Measurements from ENCODE around the gene OR1S2.
"Not testable (repeated sequence)": the region's sequence is repeated elsewhere in the genome, so short reads cannot be mapped to it uniquely, and the experiment has no call there.

The OR1S2 gene, protein sequence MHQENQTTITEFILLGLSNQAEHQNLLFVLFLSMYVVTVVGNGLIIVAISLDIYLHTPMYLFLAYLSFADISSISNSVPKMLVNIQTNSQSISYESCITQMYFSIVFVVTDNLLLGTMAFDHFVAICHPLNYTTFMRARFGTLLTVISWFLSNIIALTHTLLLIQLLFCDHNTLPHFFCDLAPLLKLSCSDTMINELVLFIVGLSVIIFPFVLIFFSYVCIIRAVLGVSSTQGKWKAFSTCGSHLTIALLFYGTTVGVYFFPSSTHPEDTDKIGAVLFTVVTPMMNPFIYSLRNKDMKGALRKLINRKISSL

DNA sequence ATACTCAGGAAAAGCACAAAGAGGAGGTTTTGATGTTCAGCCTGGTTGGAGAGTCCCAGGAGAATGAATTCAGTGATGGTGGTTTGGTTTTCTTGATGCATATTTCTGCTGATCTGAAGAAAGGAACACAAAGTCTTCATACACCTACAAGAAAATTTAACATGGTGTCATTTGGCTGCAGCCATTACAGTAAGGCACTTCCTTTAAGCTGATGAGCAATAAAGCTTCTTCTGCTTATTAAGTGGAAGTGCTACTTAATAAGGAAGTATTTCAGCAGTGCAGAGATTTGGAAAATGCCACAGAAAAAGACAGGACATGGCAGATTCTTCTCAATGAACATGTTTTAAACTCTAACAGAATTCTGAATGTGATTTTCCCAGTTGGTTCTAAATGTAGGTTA lies at the start of gene OR1S2:
TSS of gene OR1S2 (minus strand) at position 101 of the 400 bp plus-strand sequence. CDS start at position 101, 0 bp downstream.
- no peak for DNase-seq (ENCODE audit: low read depth, low spot score)

DNA sequence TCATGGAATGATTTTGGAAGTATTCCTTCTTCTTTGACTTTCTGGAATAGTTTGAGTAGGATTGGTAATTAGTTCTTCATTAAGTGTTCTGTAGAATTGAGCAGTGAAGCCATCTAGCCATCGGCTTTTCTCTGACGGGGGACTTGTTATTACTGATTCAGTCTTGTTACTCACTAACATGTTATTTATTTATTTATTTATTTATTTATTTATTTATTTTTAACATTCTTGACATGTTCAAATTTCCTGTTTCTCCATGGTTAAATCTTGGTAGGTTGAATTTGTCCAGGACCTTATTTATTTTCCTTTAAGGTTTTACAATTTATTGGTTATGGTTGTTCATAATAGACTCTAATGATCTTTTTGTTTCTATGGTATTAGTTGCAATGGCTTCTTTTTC lies 40.0 kb upstream of the OR1S2 start:
- no peak for DNase-seq (ENCODE audit: low read depth, low spot score)

DNA sequence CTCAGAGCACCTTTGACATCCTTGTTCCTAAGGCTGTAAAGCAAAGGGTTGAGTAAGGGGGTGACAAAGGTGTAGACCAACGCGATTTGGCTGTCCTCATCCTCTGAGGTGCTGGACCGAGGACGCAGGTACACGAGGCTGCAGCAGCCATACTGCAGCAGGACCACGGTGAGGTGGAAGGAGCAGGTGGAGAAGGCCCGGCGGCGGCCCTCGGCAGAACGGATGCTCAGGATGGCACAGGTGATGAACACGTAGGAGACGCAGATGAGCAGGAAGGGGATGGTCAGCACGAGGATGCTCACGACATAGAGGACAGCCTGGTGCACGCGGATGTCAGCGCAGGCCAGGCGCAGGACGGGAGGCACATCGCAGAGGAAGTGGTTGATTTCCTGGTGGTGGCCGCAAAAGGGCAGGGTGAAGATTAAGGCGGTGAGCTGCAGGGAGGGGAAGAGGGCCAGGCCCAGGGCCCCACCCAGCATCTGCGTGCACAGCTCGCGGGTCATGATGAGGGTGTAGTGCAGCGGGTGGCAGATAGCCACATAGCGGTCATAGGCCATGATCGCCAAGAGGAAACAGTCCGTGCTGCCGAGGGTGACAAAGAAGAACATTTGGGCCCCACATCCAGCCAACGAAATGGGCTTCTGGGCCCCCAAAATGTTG lies 24.1 kb upstream of the OR1S2 start:
- DNase-seq (ENCODE audit: low read depth, low spot score): no peak

DNA sequence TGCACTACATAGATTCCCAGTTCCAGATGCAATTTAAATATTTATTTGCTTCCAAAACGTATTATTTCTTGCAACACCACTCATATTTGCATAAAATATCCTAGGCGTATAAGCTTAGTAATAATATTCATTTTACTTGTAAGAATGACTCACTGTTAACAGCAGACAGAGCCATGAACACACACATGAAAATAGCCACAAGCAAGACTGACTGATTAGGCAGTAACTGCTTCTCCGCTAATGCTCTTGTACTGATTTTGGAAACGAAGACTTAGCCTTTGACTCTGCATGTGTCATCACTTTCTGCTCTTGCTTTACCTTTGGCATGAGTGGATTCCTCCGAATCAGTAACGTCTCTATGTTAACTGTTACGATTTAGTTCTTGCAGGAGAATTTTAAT lies 18.8 kb upstream of the OR1S2 start:
- no peak for DNase-seq (ENCODE audit: low read depth, low spot score)

DNA sequence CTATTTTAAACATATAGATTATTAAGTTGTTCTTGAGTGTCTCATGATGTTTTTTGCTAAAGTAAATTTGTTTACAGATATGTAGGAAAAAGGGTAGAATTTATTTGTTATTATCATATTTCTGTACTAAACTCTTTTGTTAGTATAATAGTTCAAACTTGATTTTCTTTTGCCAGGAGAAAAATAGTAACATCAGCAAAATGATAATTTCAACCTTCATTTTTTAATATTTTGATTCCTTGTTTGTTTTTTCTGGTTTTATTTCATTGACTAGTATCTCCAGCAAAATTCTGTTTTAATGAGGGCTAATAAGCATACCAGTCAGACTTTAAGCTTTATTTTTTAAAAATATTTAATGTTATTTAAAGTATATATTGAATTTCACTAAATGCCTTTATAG lies 12.5 kb upstream of the OR1S2 start:
- DNase-seq (ENCODE audit: low read depth, low spot score): no peak

DNA sequence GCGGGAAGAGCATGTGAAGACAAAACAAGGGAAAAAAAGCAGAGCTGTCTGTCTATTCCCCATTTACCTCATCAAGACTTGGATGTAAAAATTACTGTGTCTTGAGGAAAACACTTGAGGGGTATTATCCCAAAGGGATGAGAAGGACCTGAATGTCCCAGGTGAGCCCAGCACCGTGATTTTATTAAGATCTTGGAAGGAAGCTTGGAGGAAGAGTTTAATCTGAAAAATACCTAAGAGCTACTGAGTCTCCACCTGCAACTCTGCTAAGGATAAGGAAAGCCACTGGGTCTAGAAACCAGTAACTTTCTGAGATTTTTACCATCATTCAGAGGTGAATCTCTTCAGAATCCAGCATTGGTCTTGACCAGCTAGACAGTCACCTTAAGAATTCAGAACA lies 8.5 kb upstream of the OR1S2 start, which contains the start of gene OR1S1:
TSS of gene OR1S1 (plus strand) at position 301 of the 400 bp plus-strand sequence.
- not testable (repeated sequence) for DNase-seq (ENCODE audit: low read depth, low spot score)

DNA sequence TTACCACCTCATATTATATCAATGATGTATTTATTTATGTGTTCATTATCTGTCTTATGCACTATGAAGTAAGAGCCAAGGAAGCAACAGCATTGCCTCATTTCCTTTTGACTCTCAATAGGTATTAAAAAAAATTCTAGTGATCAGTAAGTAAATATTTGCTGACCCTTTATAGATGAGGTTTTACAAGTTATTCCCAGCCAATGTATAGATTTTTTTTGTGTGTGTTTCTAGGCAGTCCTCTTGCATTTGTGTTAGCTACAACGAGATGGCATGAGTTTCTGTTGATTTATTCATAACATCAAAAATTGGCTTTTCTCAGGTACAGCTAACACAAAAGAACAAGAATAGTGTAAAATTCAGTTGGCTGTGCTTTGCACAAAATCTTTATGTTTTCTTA lies 4.7 kb downstream of the OR1S2 start:
- DNase-seq (ENCODE audit: low read depth, low spot score): no peak

DNA sequence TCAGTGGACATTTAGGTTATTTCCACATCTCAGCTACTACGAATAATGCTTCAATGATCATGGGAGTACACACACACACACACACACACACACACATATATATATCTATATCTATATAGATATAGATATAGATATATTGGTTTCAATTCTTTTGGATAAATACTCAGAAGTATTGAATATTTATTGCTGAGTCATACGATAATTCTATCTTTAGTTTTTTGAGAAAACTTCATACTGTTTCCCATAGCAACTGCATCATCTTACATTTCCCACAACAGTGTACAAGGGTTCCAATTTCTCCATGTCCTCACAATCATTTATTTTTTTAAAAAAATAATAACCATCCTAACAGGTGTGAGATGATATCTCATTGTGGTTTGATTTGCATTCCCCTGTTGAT lies 8.0 kb downstream of the OR1S2 start:
- no peak for DNase-seq (ENCODE audit: low read depth, low spot score)

DNA sequence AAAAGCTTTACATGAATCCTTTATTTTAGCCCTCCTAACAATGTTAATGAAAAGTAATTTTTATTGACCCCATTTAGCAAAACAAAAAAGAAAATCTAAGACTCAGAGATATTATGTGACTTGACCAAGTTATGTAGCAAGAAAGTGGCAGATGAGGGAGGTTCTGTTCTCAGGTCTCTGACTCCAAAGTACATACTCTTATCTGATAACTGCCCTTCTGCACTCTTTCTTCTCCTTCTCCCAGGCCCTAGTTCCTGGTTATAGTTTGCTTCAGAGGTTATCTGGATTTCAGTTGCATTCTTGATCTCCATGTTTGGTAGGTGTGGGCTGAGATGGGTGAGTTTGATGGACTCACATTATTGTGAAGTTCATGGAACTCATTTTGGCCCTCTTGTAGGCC lies 10.6 kb downstream of the OR1S2 start:
- no peak for DNase-seq (ENCODE audit: low read depth, low spot score)

DNA sequence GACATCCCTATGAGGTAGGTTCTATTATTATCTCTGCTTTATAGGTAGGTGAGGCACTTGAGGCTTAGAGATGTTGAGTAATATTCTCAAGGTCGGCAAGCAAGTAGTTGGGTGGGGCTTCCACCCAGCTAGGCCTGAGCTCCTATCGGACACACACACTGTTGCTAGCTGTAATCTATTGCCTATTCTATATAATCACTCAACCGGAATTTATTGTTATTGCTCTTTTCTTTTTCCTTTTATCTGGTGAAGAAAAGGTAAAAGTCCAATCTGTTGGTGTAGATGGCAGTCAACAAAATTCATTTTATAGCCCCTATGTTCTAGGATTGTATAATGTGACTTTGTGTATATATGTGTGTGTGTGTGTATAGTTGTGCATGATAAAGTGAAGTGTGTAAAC lies 11.7 kb downstream of the OR1S2 start:
- no peak for DNase-seq (ENCODE audit: low read depth, low spot score)

DNA sequence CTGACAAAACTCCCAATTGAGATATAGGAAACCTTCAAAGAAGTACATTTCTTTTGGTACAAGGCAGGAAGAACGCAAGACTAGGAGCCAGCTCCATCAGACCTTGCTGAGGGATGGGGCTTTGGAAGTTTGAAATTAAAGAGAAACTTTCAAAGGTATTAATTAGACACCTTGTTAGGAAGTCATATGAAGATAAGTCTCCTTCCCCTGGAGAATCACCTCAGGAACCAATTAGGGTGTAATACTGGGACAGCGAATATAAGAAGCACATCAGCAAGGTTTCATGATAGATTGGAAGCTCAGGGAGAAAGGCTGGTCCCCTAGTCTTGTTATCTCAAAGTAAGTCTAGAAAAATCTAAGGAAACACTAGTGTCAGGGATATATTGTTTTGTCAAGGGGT lies 15.2 kb downstream of the OR1S2 start, which contains the start of gene OR9Q2:
TSS of gene OR9Q2 (plus strand) at position 301 of the 400 bp plus-strand sequence. CDS start 1,421 bp downstream, outside the sequence.
- DNase-seq (ENCODE audit: low read depth, low spot score): no peak

DNA sequence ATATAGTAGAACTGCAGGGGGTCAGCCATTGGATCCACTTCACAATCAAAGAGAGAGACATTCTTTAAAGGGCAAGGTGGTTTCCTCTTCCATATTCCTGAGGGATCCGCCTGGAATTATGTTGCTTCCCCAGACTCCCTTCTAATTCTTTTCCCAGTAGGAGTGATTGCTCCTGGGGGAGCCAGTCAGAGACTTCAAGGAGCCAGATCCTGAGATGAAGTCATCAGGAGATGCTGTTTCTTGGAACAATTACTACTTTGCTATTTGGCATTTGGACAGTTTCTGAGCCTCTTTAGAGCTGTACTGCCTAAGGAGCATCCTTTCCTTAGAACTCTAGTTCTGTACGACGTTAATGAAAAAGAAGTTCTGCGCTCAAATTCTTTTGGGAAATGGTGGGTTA lies 17.0 kb downstream of the OR1S2 start:
- DNase-seq (ENCODE audit: low read depth, low spot score): no peak

DNA sequence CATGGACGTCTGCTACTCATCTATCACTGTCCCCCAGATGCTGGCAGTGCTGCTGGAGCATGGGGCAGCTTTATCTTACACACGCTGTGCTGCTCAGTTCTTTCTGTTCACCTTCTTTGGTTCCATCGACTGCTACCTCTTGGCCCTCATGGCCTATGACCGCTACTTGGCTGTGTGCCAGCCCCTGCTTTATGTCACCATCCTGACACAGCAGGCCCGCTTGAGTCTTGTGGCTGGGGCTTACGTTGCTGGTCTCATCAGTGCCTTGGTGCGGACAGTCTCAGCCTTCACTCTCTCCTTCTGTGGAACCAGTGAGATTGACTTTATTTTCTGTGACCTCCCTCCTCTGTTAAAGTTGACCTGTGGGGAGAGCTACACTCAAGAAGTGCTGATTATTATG lies 24.3 kb downstream of the OR1S2 start:
- DNase-seq (ENCODE audit: low read depth, low spot score): no peak

DNA sequence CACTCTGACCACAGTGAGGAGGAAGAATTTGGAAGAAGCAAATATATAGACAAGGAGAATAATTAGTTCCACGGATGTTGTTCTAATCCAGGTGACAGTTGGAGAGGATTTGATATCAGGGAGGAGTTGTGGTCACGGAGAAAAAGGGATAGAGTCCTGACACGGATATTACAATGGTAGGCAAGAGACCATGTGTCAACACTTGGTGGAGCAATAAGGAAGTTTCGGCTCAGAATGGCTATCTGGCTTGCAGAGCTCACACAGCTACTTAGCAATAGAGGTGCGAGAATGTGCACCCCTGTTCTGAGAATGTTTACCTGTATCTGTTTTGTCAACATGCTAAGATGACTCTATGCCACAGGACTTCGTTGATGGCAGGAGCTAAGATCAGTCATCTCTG lies 25.5 kb downstream of the OR1S2 start:
- DNase-seq (ENCODE audit: low read depth, low spot score): no peak

DNA sequence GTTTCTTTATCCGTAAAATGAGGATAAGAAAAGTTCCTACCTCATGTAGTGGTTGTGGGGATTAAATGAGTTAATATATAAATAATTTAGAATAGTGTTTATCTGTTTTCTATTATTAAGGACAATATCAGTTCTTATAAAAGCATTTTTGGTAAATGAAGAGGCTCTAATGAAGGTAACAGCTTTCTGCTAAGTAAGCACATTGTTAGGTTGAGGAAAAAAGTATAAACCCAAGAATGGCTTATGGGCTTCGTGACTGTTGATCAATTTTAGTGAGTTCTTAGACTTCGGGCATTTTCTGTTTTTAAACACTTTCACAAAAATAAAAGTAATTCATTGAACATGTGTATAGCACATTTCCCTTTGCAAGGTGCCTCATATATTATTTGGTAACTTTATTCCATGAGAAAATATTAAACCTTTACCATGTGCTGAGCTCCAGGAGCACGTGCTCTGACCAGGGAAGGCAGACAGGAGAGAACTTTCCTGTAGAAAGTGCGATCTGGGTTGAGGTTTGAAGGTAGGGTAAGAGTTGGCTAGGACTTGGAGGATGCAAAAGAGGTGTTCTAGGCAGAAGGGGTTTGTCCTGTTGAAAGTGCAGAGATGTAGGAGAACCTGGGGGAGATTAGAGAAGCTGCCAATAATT lies 26.4 kb downstream of the OR1S2 start:
- DNase-seq (ENCODE audit: low read depth, low spot score): no peak

DNA sequence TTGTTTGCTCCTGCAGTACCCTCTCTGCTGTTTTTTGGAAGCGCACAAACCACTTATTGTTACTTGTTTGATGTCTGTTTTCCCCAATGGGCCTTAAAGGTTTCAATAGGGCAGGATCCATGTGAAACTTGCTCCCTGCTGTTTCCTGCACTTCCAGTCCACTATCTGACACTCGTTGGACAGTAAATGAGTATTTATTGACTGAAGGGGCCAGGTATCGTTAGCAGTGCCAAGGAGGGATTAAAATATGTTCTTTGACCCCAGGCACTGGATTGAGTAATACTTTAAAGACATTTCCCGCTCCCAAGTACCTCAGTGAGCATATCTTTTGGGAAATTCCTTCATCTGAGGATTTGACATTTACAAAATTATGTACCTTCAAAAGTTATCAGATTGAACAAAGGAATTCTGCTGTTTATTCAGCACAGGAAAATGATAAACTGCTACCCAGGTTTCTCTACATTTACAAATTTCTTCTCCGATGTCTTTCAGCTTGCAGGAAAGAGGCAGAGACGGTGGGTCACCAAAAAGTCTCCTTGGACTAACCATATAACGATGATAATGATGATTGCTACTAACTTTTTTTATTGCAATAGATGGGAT lies 38.3 kb downstream of the OR1S2 start:
- DNase-seq (ENCODE audit: low read depth, low spot score): no peak

DNA sequence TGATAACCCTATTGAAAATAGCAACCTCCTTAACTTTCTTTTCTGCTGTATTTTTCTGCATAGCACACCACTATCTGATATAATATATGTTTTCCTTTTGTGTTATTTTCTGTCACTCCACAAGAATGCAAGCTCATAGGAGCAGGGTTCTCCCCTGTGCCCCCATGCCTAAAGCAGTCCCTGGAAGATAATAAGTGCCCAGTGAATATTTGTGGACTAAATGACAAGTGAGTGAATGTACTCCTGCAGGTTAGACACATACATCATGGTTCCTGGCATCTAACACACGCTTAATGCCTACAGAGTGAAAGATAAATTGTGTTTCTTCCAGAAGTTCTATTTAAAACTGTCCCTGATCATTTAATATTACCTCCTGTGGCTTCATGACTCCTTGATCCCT lies 39.0 kb downstream of the OR1S2 start:
- no peak for DNase-seq (ENCODE audit: low read depth, low spot score)

DNA sequence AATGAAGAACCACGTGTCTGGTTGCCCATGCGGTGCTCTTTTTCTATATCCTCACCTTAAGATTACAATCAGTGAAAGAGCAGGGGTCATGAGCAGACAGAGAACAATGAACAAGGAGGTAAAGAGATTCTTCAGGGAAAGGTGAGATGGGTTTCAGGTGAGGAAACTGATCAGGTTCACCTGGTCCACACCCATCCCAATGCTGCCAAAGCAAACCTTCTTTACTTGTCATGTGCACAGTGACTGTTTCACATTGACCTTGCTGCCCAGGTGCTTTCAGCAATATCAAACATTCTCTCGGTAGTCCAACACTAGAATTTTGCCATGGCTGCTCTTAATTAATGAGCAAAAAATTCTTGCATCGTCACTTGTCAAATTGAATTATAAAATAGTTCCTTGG lies 39.6 kb downstream of the OR1S2 start:
- no peak for DNase-seq (ENCODE audit: low read depth, low spot score)

All from astrocyte of the hippocampus (primary cell).